ENCODE data around the gene LDLRAD4.

LDLRAD4 gene

GRCh38 chr18:13581496-13582177 is 363.1 kb downstream of the LDLRAD4 start:
- DNase-seq (ENCODE audit: low read depth in 1 of 2, low spot score in 1 of 2), result no peak

DNA sequence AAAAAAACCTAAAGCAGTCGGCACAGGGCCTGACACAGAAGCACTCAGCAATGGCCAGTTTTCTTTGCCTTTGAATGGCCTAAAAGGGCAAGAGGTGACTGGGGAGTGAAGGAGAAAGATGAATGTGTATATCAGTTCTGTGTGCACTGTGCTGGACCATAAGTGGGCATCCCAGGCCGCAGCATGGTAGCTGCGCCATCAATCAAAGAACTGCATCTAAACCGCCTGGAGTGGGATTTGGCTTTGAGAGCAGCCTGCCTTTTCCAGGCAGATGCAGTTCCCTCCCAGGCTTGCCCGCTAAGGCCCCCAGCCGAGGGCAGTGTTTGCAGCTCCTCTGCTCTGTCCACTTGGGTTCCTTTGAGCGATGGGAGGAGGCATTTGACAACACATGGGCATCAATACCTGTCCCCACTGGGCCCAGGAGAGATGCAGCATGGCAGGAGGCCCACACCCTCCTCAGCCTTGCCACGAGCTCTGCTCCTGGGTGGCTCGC is 363.7 kb downstream of the LDLRAD4 start:
- DNase-seq (ENCODE audit: low read depth in 1 of 2, low spot score in 1 of 2), result no peak

DNA sequence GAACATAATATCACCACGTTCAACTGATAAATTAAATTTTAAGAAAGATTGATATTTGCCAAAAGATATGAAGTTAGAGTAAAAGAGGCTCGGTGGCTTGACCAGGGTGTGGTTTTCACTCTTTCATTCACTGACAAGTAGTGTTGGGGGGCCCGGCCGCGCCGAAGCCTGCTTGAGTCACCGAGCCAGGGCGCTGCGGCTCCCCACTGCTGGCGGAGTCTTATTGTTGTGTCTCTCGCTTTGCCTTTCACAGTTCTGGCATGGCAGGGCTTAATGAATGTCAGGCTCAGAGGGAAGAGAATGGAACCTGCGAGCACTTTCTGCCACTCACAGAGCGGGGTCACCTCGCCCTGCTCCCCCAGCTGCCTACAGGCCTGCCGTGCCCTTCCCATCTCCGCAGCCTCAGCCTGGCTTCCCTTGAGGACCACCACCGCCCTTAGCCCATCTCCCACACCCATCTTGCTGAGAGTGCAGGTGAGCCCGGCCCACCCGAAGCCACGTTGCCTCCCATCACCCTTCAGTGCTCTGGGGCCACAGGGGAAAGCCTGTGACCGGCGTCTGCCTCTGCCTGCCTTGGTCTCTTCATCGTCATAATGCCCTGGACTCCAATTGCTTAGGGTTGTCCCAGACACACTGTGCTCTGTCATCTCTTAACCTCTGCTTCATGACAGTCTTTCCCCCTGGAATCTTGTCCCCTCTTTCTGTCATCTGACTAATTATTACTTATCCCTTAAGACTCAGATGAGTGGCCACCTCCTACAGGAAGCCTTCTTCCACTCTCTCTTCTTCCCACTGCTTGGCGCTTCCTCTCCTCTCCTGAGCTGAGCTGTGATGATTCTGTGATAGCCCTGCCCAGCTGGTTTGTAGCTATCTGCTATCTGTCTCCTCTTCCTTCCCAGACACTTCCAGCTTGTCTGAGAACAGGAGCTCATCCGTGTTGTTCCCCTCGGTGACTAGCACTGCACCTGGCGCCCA is 365.3 kb downstream of the LDLRAD4 start:
- DNase-seq (ENCODE audit: low read depth in 1 of 2, low spot score in 1 of 2), result no peak

DNA sequence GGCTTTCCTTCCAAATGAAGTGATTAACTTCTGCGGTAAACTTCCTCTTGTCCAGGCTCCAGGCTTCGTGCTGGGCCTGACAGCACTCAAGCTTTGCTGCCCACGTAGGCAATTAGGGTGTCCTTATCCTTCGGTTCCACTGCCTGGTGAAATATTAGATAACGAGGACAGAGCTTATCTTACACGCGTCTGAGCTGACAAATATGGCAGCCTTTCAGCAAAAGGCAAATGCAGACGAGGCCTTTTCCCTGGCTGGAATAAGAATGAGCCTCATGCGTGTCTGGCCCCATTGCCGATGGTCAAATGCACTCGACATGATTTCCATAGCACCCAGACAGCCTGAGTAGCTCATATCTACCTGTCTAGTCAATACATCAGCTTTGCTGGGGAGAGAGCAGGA is 366.3 kb downstream of the LDLRAD4 start:
- no peak for DNase-seq (ENCODE audit: low read depth in 1 of 2, low spot score in 1 of 2)

DNA sequence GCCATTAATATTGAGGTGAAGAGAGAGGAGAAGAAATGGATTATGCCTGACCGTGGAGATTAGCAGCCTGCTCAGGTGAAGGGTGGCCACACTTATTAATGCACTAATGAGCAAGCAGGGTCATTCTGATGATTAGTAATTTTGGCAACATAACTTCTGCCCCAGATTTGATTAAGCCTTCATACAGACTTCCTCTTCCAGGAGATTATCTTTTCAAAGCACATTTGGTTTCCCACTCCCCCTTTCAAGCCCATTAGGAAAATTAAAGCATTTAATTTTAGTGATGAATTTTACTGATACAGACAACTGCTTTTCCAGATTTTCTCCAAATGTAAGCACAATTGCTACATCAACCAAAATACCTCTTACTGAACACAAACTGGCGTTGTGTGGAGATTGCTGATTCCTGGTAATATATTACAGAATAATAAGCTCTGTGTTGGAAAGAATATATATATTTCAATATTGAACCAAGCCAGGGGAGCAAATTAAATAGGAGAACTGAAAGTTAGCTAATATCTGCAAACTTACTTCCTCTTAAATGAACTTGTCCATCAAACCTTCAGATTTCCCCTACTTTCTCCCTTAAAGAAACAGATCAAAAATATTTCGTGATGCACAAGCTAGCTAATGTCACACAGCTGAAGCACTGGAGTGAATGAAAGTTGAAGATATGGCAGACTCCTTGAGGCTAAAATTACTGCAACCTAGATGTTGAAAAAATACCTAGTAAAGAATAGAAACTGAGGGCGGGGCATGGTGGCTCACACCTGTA is 367.0 kb downstream of the LDLRAD4 start:
- DNase-seq (ENCODE audit: low read depth in 1 of 2, low spot score in 1 of 2), result no peak

DNA sequence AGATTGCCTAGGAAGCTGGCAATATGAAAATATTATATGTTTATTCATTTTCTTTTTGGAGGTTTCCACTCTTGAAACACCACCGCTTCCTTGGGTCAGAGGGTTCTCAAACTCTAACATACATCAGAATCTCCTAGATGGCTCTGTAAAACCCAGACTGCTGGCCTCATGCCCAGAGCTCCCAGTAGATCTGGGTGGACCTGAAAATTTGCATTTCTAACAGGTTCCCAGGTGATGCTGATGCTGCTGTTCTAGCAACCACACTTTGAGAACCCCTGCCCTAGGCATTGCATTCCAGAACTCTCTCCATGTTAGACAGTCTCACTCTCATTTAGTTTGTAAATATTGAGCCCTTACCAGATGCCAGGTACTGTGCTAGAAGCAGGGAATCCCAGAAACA is 368.4 kb downstream of the LDLRAD4 start:
- DNase-seq (ENCODE audit: low read depth in 1 of 2, low spot score in 1 of 2), result no peak

DNA sequence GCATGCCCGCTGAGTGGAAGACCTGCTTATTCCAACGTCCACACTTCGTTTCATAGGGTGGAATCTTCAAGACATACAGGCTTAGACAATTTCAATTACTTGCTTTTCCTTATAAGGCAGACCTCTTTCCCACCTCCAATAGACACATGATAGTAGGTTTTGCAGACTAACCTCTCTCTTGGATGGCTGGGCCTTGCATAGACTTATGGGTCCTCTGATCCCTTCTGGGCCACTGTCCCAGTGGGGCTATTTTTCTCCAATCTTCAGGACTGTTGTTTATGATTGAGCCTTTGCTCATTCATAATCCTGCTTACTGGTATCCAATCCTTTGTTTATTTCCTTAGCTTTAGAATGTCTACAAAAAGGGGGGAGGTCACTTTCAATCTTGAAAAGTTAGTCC is 368.9 kb downstream of the LDLRAD4 start:
- no peak for DNase-seq (ENCODE audit: low read depth in 1 of 2, low spot score in 1 of 2)

DNA sequence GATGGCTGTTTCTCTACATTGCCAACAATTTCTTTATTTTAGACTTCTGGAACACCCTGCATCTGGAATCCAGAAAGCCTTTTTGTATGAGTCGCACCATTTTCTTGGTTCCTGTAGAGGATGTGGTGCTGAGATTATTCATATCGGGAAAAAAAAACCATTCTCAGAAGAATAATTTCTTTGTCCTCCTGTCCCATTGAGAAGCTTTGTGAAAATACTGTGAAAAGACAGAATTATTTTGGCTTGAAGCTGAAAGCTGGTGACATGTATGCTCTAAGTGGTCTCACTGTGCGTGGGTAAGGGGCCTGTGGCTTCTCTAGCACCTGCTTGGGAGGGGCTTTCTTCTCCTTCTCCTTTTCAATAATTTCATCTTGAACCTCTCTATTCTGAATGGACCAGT is 369.4 kb downstream of the LDLRAD4 start:
- DNase-seq (ENCODE audit: low read depth in 1 of 2, low spot score in 1 of 2), result no peak

DNA sequence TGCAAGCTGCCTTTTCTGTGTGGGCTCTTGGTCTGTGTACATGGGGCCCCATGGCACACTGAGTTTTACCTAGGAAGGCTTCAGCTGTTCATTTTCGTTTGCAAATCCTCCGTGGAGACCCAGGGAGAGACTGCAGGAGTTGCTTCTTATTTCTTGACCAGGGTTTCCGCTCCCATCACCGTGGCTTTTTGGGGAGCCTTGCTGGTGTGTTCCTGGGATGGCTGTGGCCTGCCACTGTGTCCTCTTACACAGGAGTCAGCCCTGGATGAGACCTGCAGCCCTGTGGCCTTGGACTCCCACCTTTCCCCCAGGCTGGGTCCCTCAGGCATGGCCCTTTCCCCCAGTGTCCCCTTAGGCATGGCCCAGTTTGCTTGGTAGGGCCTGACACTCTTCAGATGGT is 370.8 kb downstream of the LDLRAD4 start:
- DNase-seq (ENCODE audit: low read depth in 1 of 2, low spot score in 1 of 2), result no peak

GRCh38 chr18:13589943-13590342 is 371.4 kb downstream of the LDLRAD4 start:
- DNase-seq (ENCODE audit: low read depth in 1 of 2, low spot score in 1 of 2), result no peak

- DNase-seq (ENCODE audit: low read depth in 1 of 2, low spot score in 1 of 2), result no peak
These were observed 373.7 kb downstream of the LDLRAD4 start for GRCh38 chr18:13592246-13592645.

GRCh38 chr18:13594551-13594950 is 376.0 kb downstream of the LDLRAD4 start:
- no peak for DNase-seq (ENCODE audit: low read depth in 1 of 2, low spot score in 1 of 2)

- no peak for DNase-seq (ENCODE audit: low read depth in 1 of 2, low spot score in 1 of 2)
These were observed 378.5 kb downstream of the LDLRAD4 start for GRCh38 chr18:13597068-13597467.

- DNase-seq (ENCODE audit: low read depth in 1 of 2, low spot score in 1 of 2), result no peak
These were observed 380.0 kb downstream of the LDLRAD4 start for GRCh38 chr18:13598591-13598990.

- DNase-seq (ENCODE audit: low read depth in 1 of 2, low spot score in 1 of 2), result no peak
These were observed 380.5 kb downstream of the LDLRAD4 start for GRCh38 chr18:13599031-13599430.

DNA sequence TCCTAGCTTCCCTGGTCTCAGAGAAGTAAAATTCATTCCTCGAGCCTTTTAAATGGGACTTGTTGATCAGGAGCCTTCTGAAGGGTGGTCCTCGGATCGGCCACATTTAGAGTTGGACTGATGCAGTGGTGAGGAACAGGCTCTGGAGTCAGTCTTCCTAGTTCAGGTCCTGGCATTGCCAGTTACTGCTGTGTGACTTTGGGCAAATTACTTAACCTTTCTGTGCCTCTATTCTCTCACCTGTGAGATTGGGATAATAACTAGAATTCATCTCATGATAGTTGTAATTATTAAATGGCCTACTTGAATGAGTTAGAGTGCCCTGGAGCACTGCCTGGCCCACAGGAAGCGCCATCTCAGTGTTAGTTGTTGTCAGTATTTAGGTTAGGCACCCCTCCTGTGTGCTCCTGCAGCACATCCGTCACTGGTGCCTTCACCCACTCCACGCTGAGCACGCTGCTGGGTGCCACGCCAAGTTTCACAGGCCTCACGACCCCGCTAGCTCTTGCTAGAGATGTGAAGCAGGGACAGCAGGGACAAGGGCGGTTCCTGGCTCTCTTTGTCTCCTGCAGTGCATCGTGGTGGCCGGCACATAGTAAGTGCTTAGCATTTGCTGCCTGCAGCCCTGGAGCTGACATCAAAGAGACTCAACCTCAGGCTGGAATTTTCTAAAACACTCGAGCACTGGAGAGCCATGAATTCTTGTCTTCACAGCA is 384.9 kb downstream of the LDLRAD4 start:
- DNase-seq (ENCODE audit: low read depth in 1 of 2, low spot score in 1 of 2), result no peak

GRCh38 chr18:13604786-13605185 is 386.2 kb downstream of the LDLRAD4 start:
- no peak for DNase-seq (ENCODE audit: low read depth in 1 of 2, low spot score in 1 of 2)

DNA sequence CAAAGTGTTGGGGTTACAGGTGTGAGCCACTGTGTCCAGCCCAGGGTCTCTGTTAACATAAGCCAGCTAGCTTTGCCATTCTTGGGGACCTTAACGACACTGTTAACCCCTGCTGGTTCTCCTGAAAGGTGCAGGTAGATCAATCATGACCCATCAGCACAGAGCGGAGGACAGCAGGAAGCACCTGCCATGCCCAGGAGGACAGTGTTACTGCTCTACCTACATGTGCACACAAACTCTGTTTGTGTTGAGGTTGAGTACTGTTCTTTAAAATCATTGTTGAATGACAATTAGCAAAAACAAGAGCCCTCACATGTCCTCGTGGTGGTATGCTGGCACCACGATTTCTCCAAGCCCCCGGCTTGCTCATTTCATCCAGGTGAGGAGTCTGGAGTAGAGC is 386.9 kb downstream of the LDLRAD4 start:
- no peak for DNase-seq (ENCODE audit: low read depth in 1 of 2, low spot score in 1 of 2)

DNA sequence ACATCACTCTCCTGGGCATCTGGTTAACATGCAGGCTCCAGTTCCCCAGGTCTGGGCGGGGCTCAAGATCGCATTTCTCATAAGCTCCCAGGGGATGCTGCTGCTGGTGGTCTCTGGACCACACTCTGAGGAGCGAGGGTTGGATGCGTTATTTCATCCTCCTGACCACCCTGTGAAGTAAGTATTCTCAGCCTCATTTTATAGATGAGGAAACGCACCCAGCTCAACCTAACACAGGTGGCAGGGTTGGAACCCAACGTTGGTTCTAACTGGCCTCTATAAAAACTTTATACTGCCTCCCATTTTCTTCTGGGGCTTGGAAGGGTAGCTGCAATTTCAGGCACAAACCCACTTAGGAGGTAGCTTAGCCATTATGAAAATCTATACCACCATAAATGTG is 387.3 kb downstream of the LDLRAD4 start:
- DNase-seq (ENCODE audit: low read depth in 1 of 2, low spot score in 1 of 2), result no peak

DNA sequence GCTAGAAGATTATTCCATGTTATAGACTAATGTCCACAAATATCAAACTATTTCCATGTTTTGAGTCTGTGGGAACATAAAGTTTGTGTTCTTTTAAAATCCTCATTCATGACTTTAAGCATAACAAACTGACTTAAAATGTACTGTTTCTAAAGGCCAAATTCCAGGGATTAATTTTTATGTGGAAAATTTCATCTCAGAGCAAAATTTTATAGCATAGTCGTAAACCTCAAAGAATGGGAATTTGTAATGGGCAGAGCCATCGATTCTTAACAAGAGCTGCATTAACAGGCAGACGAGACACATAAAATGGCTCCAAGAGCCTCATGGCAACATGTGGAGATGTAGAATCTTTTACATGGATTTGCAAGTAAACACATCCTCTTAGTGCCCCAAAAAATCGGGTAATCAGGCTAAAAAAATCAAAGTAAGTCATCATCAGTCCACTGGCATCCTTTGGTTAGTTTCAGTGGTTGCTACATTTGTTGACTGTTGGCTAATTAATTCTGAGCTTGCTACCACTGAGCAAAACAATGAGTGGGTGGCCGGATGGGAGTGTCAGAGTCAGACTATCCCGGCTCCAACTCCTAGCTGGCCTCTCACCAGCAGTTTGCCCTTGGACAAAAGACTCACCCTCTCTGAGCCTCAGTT is 388.2 kb downstream of the LDLRAD4 start:
- no peak for DNase-seq (ENCODE audit: low read depth in 1 of 2, low spot score in 1 of 2)
